HG03354 (cell line): Measurements from ENCODE around the gene SPEM1.

ENCODE experiments used
- ATAC-seq: cut with Tn5 transposase; IDR thresholded peaks from one replicate; pipeline ENCODE4 v1.9.1; 2021; ENCODE audit warnings: mild to moderate bottlenecking; ENCODE audit not compliant: unreplicated experiment, poor library complexity, severe bottlenecking

Gene SPEM1

DNA sequence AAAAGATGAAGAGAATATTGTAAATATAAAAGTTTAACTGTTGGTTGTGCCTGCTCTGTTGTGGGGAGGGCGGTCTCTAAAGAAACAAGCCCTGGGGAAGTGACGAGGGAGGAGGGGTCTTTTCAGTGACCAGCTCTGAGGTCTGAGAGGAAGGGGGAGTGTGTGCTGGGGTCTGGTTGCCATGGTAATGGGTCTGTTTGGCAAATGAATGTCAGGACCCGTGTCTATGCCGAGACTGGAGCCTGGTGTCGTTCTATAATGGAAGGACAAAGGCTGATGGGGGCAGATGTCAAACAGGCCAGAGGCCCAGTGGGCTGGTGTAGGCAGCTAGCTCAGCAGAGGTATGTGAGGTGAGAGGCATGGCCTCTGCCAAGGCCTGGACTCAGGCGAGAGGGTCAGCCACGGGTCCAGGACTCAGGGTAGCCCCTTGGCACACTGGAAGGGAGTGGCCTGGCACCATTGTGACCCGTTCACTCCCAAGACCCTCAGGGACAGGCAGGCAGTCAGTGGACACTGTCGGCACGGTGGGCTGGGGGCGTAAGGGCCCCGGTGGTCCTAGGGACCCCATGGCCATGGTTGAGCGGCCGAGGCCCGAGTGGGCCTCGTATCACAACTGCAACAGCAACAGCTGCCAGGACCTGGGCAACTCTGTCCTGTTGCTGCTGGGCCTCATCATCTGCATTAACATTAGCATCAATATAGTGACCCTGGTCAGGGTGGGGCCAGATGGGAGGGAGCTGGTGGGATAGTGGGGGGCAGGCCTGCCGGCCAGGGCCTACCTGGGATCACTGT, at the start of gene SPEM1:
Gene SPEM1 (plus strand): TSS at position 506 of the 792 bp plus-strand sequence. CDS start 61 bp downstream, at position 567.
- no peak for ATAC-seq

GRCh38 chr17:7370853-7371252, 49.3 kb upstream of the SPEM1 start:
- ATAC-seq, result no peak

- no peak for ATAC-seq
These were observed 45.8 kb upstream of the SPEM1 start for GRCh38 chr17:7374353-7374752.

- ATAC-seq, result no peak
These were observed 41.0 kb upstream of the SPEM1 start for GRCh38 chr17:7379134-7379533.

- ATAC-seq, result no peak
These were observed 39.8 kb upstream of the SPEM1 start for GRCh38 chr17:7380321-7380720.

- ATAC-seq, result no peak
These were observed 39.1 kb upstream of the SPEM1 start, which contains the start of gene TNK1 for GRCh38 chr17:7380855-7381683. TNK1 (plus strand) TSS chr17:7381089; CDS start chr17:7382927, 1,838 bp downstream.

- ATAC-seq, result no peak
These were observed 37.2 kb upstream of the SPEM1 start for GRCh38 chr17:7382901-7383300.

DNA sequence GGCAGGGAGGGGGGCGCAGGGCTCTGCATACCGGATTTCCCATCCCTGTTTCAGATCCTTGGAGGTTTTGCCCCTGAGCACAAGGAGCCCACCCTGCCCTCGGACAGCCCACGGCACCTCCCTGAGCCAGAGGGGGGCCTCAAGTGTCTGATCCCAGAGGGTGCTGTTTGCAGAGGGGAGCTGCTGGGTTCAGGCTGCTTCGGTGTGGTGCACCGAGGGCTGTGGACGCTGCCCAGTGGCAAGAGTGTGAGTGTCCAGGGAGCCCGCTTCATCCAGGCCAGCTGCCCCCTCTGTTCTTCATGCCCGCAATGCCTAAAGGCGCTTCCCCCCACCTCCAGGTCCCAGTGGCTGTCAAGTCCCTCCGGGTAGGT, 36.8 kb upstream of the SPEM1 start:
- no peak for ATAC-seq

DNA sequence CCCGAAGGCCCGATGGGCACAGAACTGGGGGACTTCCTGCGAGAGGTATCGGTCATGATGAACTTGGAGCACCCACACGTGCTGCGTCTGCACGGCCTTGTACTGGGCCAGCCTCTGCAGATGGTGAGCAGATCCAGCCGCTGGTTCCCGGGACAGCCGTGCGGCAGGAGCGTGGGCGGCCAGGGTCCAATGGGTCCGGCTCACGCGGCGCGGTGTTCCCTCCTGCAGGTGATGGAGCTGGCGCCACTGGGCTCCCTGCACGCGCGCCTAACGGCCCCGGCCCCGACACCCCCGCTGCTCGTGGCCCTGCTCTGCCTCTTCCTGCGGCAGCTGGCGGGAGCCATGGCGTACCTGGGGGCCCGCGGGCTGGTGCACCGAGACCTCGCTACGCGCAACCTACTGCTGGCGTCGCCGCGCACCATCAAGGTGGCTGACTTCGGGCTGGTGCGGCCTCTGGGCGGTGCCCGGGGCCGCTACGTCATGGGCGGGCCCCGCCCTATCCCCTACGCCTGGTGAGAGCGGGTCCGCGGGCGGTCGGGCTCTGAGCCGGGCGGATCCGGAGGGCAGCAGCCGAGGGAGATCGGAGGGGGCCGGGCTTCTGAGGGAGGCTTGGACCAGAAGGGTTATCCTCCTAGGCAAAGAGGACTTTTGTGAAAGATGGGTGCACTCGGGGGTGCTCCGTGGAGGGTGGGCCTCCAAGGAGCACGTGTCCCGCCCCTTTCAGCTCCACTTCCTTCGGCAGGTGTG, 36.2 kb upstream of the SPEM1 start:
- ATAC-seq, result no peak

GRCh38 chr17:7384489-7385081, 35.5 kb upstream of the SPEM1 start:
- ATAC-seq, result no peak

DNA sequence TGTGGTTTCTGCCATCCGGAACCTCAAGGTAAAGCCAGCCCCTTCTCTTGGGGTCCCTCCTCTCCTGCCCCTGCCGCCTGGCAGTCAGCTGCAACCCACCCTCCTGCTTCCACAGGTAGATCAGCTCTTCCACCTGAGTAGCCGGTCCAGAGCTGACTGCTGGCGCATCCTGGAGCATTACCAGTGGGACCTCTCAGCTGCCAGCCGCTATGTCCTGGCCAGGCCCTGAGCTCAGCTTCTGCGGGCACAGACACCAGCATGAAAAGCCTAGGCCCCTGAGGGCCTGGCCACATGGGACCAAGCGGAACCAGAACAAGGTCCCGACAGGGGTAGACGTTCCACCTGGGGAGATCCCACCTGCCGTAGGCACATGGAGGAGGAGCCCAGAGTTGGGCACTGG, 31.3 kb upstream of the SPEM1 start:
- no peak for ATAC-seq

DNA sequence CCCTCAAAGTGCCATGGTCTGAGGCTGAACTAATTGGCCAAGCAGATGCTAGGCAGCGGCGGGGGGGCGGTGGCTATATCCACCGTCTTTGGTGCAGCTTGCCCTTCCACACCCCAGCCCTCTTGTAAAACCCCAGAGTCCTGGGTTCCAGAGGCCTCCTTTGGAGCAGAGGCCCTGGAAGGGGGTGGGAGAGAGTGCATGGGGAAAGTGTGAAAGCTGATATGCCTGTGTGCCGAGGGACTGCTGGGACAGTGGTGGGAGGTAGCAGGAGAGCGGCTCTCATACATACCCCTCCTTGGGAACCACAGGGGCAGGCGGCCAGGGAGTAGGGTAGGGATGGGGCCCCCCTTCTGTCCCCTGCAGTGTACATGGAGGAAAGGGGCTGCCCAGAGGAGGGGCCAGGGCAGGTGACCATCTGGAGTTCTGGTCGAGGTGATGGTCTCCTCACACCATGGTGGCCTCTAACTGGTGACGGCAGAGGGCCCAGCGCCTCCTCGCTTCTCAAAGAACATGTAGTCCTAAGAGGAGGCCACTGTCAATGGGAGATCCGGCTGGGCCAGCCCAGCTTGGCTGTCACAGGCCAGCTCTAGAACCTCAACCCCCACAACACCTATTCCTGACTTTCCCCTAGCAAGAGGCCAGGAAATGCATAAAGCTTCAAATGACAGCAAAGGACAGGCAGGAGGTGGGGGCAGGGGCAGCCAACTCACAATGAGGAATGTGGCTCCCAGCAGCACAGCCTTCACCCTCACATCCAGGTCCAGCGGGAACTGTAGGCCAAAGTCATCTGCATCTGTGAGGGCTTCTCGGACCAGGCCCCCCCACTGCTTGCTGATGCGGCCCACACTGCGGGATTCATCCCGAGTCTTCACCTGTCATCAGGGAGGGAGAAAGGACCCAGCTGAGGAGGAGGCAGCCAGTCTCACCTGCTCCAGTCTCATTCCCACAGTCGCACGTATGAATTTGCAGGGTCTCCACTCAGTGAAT, 29.9 kb upstream of the SPEM1 start:
- no peak for ATAC-seq

DNA sequence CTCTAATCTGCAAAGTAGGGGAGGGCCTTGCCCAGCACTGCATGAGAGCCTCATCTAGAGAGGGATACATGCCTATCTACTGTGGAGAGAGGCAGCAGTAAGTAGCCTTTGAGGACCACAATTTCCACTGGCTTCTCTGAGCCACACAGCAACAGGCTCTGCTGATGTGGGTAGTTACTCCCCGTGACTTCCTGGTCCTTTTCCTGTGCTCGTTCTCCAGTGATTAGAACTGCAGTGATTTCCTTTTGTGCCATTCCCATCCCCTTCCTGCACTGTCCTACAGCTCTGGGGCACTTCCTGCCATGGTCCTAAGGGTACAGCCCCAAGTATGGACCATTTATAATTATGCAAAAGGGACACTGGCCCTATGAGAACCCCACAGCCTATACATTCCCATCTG, 28.8 kb upstream of the SPEM1 start:
- no peak for ATAC-seq

- ATAC-seq, result no peak
These were observed 27.2 kb upstream of the SPEM1 start for GRCh38 chr17:7392696-7393612.

GRCh38 chr17:7393613-7394451, 26.3 kb upstream of the SPEM1 start:
- ATAC-seq, result peak; percentile 46

GRCh38 chr17:7394452-7395191, 25.5 kb upstream of the SPEM1 start, which contains the start of gene PLSCR3:
PLSCR3 (minus strand) TSS chr17:7394525; CDS start chr17:7394110, 415 bp downstream.
- ATAC-seq, result peak; percentile 80
